B cell (primary cell): ENCODE data around the gene PDE11A.

Experiments used
- CTCF ChIP-seq: fragments of 200-600 bp; IDR thresholded peaks from one replicate; pipeline ENCODE4 v1.8.0; 2022; ENCODE audit warnings: antibody characterized with exemption, mild to moderate bottlenecking
- EZH2 ChIP-seq: IDR thresholded peaks from 2 replicates; pipeline ENCODE4 v1.6.1; 2012; ENCODE audit warnings: borderline replicate concordance, low read depth, mild to moderate bottlenecking, moderate library complexity, low read length; ENCODE audit not compliant: insufficient read depth, poor library complexity, severe bottlenecking

DNA sequence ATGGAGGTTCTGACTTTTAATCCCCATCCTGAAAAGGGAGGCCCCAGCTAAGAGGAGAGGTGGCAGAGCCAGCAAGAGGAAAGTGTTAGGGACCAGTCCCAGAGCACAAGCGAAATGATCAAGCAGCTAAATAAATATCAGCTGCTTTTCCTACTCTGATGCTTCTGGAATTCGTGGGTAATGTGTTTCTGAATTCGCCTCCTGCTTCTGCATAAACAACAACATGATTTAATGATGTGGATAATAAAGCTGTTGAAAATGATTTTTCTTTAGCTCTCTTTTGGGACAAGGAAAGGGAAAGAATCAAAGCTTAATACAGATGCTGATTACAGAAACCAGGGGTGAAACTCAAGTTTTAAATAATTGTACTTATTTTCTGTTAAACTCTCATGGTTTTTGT, 329.7 kb downstream of the PDE11A start:
- no peak for TF ChIP-seq EZH2
- no peak for TF ChIP-seq CTCF
